ENCODE data around the gene WNT3. TPM values are rescaled to one million over a fixed set of nuclear protein-coding genes. Genes with fewer than 3 reads are reported as not detected.
A peak's percentile ranks its signal among the peaks of the same experiment; 100 is the strongest.

WNT3 gene
- total and polyA plus RNA-seq, 11 donors = 0.32 to 2.2 (median 1.2) TPM

- peaks cover 0 to 16% (median 5%) of the 10 kb centered on the region in 12 donors for H3K4me1 ChIP-seq
- ATAC-seq (no peak), DNase-seq (no peak)
- peaks cover 5 to 46% (median 29%) of the 10 kb centered on the region in 9 donors for H3K27me3 ChIP-seq
- intact Hi-C loops (cut with DNase I) = no loop called here
- 63 to 75% (median 72%) methylated on average over 4 of the region's 4 CpGs for WGBS, 4 donors
- H3K36me3 ChIP-seq = no peaks in the 10 kb centered on the region
- no peaks in the 10 kb centered on the region for H3K9me3 ChIP-seq
- no peak overlapping the region for H3K27ac ChIP-seq
- no peak overlapping the region for H3K4me3 ChIP-seq
- no peak for TF ChIP-seq POLR2A (IDR thresholded peaks at IDR 0.05)
- TF ChIP-seq, protein P1, sequence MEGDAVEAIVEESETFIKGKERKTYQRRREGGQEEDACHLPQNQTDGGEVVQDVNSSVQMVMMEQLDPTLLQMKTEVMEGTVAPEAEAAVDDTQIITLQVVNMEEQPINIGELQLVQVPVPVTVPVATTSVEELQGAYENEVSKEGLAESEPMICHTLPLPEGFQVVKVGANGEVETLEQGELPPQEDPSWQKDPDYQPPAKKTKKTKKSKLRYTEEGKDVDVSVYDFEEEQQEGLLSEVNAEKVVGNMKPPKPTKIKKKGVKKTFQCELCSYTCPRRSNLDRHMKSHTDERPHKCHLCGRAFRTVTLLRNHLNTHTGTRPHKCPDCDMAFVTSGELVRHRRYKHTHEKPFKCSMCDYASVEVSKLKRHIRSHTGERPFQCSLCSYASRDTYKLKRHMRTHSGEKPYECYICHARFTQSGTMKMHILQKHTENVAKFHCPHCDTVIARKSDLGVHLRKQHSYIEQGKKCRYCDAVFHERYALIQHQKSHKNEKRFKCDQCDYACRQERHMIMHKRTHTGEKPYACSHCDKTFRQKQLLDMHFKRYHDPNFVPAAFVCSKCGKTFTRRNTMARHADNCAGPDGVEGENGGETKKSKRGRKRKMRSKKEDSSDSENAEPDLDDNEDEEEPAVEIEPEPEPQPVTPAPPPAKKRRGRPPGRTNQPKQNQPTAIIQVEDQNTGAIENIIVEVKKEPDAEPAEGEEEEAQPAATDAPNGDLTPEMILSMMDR (IDR thresholded peaks at IDR 0.05) = no peak
Observed at GRCh38 chr17:46854948-46855347, 36.5 kb upstream of the WNT3 start.

DNA sequence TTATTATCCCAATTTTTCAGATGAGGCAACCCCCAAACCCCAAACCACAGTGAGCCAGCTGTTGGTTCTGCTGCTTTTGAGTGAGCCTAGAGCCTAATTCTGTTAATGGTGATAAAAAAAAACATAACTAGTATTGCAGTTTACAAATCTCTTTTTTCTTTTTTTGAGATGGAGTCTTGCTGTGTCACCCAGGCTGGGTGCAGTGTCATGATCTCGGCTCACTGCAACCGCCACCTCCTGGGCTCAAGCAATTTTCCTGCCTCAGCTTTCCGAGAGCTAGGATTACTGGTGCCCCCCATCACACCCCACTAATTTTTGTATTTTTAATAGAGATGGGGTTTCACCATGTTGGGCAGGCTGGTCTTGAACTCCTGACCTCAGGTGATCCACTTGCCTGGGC, 36.0 kb upstream of the WNT3 start:
- TF ChIP-seq, protein P1 (IDR thresholded peaks at IDR 0.05) = no peak
- TF ChIP-seq POLR2A (IDR thresholded peaks at IDR 0.05) = no peak
- Histone ChIP-seq H3K27ac (no peak overlapping the region), H3K4me3 (no peak overlapping the region), H3K4me1 (peaks cover 0 to 16% (median 5%) of the 10 kb centered on the region in 12 donors), H3K27me3 (peaks cover 5 to 48% (median 29%) of the 10 kb centered on the region in 9 donors), H3K9me3 (no peaks in the 10 kb centered on the region), H3K36me3 (no peaks in the 10 kb centered on the region)
- ATAC-seq (no peak), DNase-seq (no peak)
- 94 to 97% (median 94%) methylated on average over 3 of the region's 3 CpGs for WGBS, 4 donors
- intact Hi-C loops (cut with DNase I) = no loop called here

DNA sequence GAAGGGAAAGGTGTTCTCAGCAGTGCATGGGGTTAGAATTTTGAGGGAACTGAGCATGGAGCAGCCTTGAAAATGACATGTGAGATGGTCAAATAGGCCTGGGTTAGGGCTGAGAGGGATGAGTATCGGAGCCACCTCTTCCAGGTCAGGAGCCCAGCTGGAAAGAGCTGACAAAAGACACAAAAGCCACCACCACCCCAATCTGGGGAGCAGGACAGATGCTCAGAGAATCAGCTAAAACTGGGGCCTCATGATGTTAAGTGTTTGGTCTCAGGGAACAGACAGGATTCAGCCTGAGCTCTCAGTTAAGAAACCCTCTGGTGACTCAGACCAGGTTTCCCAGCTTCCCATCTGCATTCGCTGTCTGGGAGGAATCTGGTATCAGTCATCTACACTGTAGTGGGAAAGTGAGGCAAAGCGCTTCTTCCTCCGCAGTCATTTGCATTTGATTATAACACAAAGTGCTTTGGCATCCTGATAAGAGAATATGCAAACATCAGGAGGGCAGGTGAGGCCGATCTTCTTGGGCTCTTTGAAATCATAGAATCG, 35.5 kb upstream of the WNT3 start:
- 77 to 86% (median 82%) methylated on average over 6 of the region's 6 CpGs for WGBS, 4 donors
- no peak overlapping the region for H3K27ac ChIP-seq
- TF ChIP-seq POLR2A (IDR thresholded peaks at IDR 0.05) = no peak
- TF ChIP-seq, protein P1 (IDR thresholded peaks at IDR 0.05) = no peak
- DNase-seq = no peak
- intact Hi-C loops (cut with DNase I) = no loop called here
- no peak for ATAC-seq
- peaks cover 5 to 51% (median 29%) of the 10 kb centered on the region in 9 donors for H3K27me3 ChIP-seq
- peaks cover 0 to 16% (median 5%) of the 10 kb centered on the region in 12 donors for H3K4me1 ChIP-seq
- H3K4me3 ChIP-seq = no peak overlapping the region
- H3K9me3 ChIP-seq = no peaks in the 10 kb centered on the region
- H3K36me3 ChIP-seq = no peaks in the 10 kb centered on the region

DNA sequence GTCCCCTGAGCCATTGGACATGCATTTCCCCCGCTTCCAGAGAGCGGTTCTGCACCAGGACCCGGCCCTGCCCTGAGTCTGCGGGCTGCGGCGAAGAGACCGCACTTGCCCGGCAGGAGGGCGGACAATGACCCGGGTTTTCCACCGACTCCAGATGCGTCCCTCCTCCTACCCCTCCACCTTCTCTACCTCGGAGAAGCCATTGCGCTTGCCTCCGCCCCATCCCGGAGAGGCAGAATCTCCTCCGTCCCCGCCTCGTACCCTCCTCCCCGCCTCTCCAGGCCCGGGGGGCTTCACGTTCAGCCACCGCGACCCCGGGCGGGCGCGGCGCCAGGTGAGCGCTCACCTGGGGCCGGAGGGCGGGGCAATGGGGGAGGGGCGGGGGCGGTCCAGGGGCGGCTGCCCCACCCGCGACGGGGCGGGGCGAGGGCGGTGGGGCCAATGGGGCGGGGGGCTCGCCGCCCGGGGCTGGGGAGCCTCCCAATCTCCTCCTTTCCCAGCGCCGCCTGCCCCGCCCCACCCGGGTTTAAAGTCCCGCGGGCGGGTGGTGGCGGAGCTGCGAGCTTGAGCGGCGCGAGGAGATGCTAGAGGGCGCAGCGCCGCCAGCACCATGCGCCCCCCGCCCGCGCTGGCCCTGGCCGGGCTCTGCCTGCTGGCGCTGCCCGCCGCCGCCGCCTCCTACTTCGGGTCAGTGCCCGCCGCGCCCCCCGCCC, 32.7 kb upstream of the WNT3 start, which contains the start of gene WNT9B:
Gene WNT9B (plus strand): TSS at position 555 of the 713 bp plus-strand sequence. CDS start 56 bp downstream, at position 611.
- peaks cover 0 to 16% (median 5%) of the 10 kb centered on the region in 12 donors for H3K4me1 ChIP-seq
- TF ChIP-seq POLR2A (IDR thresholded peaks at IDR 0.05) = no peak
- TF ChIP-seq, protein P1 (IDR thresholded peaks at IDR 0.05) = peak in 1 of 12 donors; percentile 19
- WGBS, 4 donors = 2 to 8% (median 3%) methylated on average over 18 to 75 of the region's 75 CpGs
- no peak within 1 kb of the TSS for H3K27ac ChIP-seq
- no peaks in the 10 kb centered on the region for H3K9me3 ChIP-seq
- DNase-seq (no peak), ATAC-seq (peak in 3 of 4 donors; percentile 36 to 58 (median 55))
- H3K27me3 ChIP-seq = peaks cover 5 to 49% (median 29%) of the 10 kb centered on the region in 9 donors
- H3K36me3 ChIP-seq = no peaks in the 10 kb centered on the region
- H3K4me3 ChIP-seq = peak within 1 kb of the TSS; percentile 16 to 55 (median 45)
- intact Hi-C loops (cut with DNase I) = no loop called here

Measured in heart left ventricle (tissue), 16 donors.